Activated naive CD8-positive, alpha-beta T cell treated with anti-CD3 and anti-CD28 coated beads for 36 hours (primary cell): ENCODE results near the gene TNIP2. TPM values are rescaled to one million over a fixed set of nuclear protein-coding genes. Genes with fewer than 3 reads are reported as not detected.

Experiments
- DNase-seq: peaks from one replicate; pipeline ENCODE4 v3.0.0; 2021
- H3K27ac Mint-ChIP-seq: one replicate; pipeline ENCODE4 v1.8.0; 2022; ENCODE audit warnings: mild to moderate bottlenecking, moderate library complexity, mixed read lengths
- H3K27me3 Mint-ChIP-seq: one replicate; pipeline ENCODE4 v1.8.0; 2022; ENCODE audit warnings: mild to moderate bottlenecking, mixed read lengths
- H3K36me3 Mint-ChIP-seq: one replicate; pipeline ENCODE4 v1.8.0; 2021; ENCODE audit warnings: mild to moderate bottlenecking, mixed read lengths
- H3K4me1 Mint-ChIP-seq: one replicate; pipeline ENCODE4 v1.8.0; 2021; ENCODE audit warnings: mixed read lengths
- H3K4me3 Mint-ChIP-seq: one replicate; pipeline ENCODE4 v1.8.0; 2022; ENCODE audit warnings: mild to moderate bottlenecking, moderate library complexity, mixed read lengths
- H3K9me3 Mint-ChIP-seq: one replicate; pipeline ENCODE4 v1.8.0; 2022; ENCODE audit warnings: mixed read lengths
- total RNA-seq, 2 experiments: library from RNA; stranded (reverse); gene quantifications; one replicate each; pipeline ENCODE4 v1.2.3, GENCODE V29; 2021

TNIP2 gene
- total RNA-seq, result 10 to 100 TPM; 50.0 to 50.3 TPM

GRCh38 chr4:2755821-2756690 lies at the start of gene TNIP2:
TSS of gene TNIP2 (minus strand) at chr4:2756336. CDS start at chr4:2756289, 47 bp downstream.
- Mint-ChIP-seq H3K9me3 (no peaks in the 10 kb centered on the region), H3K27ac (peak within 1 kb of the TSS; percentile 75), H3K4me1 (peaks cover 24% of the 10 kb centered on the region), H3K36me3 (peaks cover 4% of the 10 kb centered on the region), H3K27me3 (no peaks in the 10 kb centered on the region), H3K4me3 (peak within 1 kb of the TSS; percentile 84)
- DNase-seq, result peak; percentile 82

GRCh38 chr4:2804973-2805501 lies 48.9 kb upstream of the TNIP2 start:
- no peaks in the 10 kb centered on the region for H3K9me3 Mint-ChIP-seq
- H3K27me3 Mint-ChIP-seq, result no peaks in the 10 kb centered on the region
- H3K36me3 Mint-ChIP-seq, result peaks cover 1% of the 10 kb centered on the region
- H3K4me1 Mint-ChIP-seq, result peaks cover 17% of the 10 kb centered on the region
- H3K27ac Mint-ChIP-seq, result no peak overlapping the region
- DNase-seq, result no peak
- H3K4me3 Mint-ChIP-seq, result no peak overlapping the region

- no peak for DNase-seq
- H3K27me3 Mint-ChIP-seq, result no peaks in the 10 kb centered on the region
- H3K9me3 Mint-ChIP-seq, result no peaks in the 10 kb centered on the region
- peaks cover 18% of the 10 kb centered on the region for H3K4me1 Mint-ChIP-seq
- no peak overlapping the region for H3K27ac Mint-ChIP-seq
- H3K36me3 Mint-ChIP-seq, result peaks cover 1% of the 10 kb centered on the region
- H3K4me3 Mint-ChIP-seq, result no peak overlapping the region
Observed at GRCh38 chr4:2804449-2804972, 48.4 kb upstream of the TNIP2 start.

DNA sequence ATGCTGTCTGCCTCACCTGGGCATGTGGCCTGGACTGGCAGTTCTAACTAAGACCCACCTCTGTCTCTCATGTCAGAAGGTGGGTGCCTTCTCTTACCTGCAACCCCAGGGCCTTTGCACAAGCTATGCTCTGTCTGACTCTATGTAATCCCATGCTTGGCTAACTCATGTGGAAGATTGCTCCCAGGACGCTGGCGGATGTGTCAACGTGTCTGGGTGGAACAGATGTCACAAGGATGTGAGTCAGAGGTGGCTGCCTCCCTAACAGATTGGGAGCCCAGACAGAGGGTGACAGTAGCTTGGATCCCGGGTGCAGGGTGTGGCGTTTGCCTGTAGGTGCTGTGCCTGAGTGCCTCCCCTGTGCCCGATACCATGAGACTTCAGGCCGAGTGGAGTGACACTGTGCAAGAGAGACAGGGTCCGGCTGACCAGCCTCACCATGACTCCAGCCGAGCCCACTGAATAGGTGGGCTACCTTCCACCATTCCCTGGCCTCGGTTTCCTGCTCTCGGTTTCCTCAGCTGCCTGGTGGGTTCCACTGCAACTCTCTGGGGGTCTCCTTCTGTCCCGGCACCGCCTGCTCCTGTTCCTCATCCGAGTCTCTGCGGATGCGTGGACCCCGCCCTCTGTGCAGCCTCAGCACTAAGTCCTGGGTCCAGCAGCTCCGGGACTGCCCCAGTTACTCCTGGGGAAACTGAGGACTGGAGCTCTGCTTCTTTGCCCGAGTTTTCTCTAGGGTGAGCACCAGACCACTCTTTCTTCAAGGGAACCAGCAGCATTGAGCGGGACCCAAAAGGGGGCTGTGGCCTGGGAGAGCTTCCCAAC lies 47.7 kb upstream of the TNIP2 start:
- no peak overlapping the region for H3K4me3 Mint-ChIP-seq
- no peak overlapping the region for H3K27ac Mint-ChIP-seq
- no peak for DNase-seq
- H3K27me3 Mint-ChIP-seq, result no peaks in the 10 kb centered on the region
- peaks cover 4% of the 10 kb centered on the region for H3K36me3 Mint-ChIP-seq
- H3K4me1 Mint-ChIP-seq, result peaks cover 22% of the 10 kb centered on the region
- H3K9me3 Mint-ChIP-seq, result no peaks in the 10 kb centered on the region

DNA sequence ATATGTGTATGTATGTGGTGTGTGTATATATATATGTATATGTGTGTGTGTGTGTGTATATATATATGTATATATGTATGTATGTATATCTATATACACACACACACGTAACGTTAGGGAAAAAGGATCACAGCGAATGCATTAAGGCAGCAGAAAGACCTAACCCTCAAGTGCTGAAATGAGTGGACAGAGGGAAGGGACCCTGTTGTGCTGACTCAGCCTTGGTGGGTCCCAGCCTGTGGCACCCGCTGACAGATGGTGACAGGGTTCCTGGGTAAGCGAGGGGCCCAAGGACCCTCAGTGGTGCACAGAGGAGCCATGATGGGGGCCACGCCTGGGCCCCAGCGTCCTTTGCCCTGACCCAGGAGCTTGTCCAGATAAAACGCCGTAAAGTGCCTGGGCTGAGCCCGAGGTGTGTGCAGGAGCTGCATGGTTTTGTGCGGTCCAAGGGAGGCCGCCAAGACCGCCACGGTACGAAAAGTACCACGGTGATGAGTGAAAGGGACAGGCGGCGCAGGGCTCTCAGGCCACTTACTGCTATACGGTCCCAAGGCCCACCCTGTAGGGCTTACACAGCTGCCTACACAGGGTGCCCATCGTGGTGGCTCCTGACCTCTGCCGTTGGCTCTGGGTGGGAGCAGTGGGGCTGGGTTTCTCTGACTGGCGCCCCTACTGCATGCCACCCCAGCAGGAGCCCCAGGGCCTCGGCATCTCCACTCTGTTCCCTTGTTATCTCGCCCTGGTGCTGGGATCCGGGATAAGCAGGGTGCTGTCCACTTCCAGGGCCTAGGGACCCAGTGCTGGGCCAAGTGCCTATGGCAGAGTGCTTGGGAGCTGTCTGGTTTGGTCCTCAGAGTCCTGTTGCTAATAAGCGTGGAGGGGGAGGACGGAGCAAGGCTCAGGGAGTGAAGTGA lies 46.7 kb upstream of the TNIP2 start:
- no peaks in the 10 kb centered on the region for H3K9me3 Mint-ChIP-seq
- no peak for DNase-seq
- peaks cover 32% of the 10 kb centered on the region for H3K4me1 Mint-ChIP-seq
- no peak overlapping the region for H3K4me3 Mint-ChIP-seq
- H3K27me3 Mint-ChIP-seq, result no peaks in the 10 kb centered on the region
- peaks cover 4% of the 10 kb centered on the region for H3K36me3 Mint-ChIP-seq
- no peak overlapping the region for H3K27ac Mint-ChIP-seq

DNA sequence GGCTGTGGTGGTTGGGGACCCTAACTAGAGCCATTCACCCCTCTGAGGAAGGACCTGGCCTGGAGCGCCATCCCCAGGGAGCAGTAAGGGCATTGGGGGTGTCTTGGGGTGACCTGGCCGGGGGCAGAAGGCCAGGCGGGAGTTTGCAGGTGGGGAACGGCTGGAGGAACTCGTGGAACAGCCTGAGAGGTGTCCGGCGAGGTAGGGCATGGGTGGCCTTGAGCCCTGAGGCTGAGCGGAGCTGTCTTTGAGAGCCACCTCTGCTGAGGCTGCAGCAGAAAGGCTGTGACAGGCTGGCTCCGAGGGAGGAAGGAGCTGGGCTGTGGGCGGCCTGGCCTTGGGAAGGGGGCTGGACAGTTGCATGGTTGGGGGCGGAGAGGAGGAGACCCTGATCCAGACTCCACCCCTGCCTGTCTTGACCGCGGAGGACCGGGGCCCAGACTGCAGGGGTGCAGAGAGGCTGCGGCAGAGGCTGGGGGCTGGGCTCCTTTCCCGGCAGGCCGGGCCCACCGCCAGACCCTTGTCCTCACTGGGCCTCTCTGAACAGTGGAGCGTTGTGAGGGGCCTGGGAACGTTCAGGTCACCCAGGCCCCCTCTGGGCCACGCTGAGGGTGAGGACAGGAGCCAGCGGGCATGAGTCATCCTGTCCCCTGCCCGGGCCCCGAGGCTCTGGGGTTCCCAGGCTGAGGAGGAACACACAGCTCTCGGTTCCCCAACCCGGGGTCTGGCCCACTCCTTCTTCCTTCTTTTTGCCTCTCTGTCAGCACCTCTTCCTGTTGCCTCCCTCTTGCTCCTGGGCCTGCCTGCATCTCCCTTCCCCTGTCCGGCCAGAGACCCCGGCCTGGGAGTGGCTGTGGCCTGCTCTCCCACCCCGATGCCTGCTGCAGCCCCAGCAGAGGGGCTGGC lies 44.8 kb upstream of the TNIP2 start:
- Mint-ChIP-seq H3K27me3 (no peaks in the 10 kb centered on the region), H3K27ac (peak overlapping the region; percentile 51), H3K9me3 (no peaks in the 10 kb centered on the region), H3K4me3 (peak overlapping the region; percentile 74), H3K36me3 (peaks cover 4% of the 10 kb centered on the region), H3K4me1 (peaks cover 44% of the 10 kb centered on the region)
- DNase-seq, result peak; percentile 61

- Mint-ChIP-seq H3K4me3 (peak overlapping the region; percentile 84), H3K27ac (no peak overlapping the region), H3K4me1 (peaks cover 49% of the 10 kb centered on the region), H3K27me3 (no peaks in the 10 kb centered on the region), H3K9me3 (no peaks in the 10 kb centered on the region), H3K36me3 (peaks cover 4% of the 10 kb centered on the region)
- DNase-seq, result no peak
Observed at GRCh38 chr4:2799971-2800690, 44.0 kb upstream of the TNIP2 start.

DNA sequence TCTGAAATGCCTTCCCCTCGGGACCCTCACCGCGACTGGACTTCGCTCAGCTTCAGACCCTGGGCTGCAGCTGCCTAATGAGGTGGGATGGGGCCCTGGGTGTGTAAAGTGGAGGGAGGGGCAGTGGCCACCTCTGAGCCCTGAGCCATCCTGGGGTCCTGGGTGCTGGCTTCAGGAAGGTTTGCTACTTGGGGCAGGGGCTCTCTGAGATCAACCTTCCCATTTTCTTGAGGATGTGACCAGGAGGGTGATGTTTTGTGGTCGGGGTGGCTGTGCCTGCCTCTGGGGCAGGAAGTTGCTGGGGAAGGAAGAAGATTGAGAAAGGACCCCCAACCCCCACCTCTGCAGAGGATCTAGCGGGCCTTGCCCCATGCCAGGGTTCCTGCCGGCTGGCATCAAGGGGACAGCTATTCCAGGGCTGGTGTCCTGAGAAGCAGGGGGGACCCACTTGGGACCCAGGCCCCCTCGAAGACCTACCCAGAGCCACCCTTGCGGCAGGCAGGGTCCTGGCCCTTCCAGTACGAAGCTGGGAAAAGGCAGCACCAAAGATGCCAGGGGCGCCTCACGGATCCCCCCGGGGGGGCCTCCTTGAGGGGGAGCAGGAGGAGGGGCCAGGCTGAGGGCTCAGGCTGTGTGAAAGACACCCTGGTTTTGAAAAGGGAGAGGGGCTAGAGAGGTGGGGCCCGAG lies 43.2 kb upstream of the TNIP2 start:
- H3K4me3 Mint-ChIP-seq, result peak overlapping the region; percentile 84
- DNase-seq, result no peak
- H3K36me3 Mint-ChIP-seq, result peaks cover 4% of the 10 kb centered on the region
- H3K27me3 Mint-ChIP-seq, result no peaks in the 10 kb centered on the region
- H3K4me1 Mint-ChIP-seq, result peaks cover 53% of the 10 kb centered on the region
- H3K27ac Mint-ChIP-seq, result peak overlapping the region; percentile 66
- no peaks in the 10 kb centered on the region for H3K9me3 Mint-ChIP-seq

GRCh38 chr4:2798399-2799223 lies 42.5 kb upstream of the TNIP2 start:
- peaks cover 4% of the 10 kb centered on the region for H3K36me3 Mint-ChIP-seq
- peaks cover 61% of the 10 kb centered on the region for H3K4me1 Mint-ChIP-seq
- peak overlapping the region; percentile 84 for H3K4me3 Mint-ChIP-seq
- no peaks in the 10 kb centered on the region for H3K27me3 Mint-ChIP-seq
- peak overlapping the region; percentile 88 for H3K27ac Mint-ChIP-seq
- peak; percentile 74 for DNase-seq
- no peaks in the 10 kb centered on the region for H3K9me3 Mint-ChIP-seq

DNA sequence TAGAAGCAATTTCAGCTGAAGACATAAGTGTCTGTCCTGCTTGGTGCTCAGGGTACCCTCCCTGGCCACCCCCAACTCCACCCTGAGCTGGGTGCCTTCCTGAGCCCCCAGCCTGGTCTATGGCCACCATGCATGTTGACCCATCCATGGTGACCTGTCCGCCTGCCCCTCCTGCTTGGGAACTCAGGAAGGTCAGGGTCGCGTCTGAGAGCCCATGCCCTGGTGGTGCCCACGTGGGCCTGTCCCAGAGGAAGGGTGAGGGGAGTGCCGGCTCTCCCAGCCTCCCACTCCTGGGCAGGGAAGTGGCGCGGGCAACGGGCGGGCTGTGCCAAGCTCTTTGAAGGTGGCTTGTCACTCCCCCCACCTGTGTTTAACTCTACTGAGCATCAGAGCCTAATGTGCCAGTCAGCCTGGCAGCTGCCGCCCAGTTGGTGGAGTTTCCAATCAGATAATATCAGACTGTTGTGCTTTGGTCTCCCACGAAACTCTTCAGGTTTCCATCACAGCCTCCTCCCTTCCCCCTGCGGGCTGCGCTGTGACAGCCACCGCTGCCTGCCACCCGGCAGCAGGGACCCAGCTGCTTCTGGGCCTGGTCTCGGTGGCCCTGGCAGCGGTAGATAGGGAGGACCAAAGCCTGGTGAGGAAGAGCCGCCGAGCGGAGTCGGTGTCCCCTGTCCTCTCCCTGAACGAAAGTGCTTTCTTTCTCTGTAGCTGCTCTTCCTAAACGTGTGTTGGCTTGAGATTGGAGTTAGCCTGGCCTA lies 41.6 kb upstream of the TNIP2 start:
- Mint-ChIP-seq H3K4me3 (peak overlapping the region; percentile 84), H3K9me3 (no peaks in the 10 kb centered on the region), H3K27ac (peak overlapping the region; percentile 88), H3K36me3 (peaks cover 4% of the 10 kb centered on the region), H3K4me1 (peaks cover 62% of the 10 kb centered on the region), H3K27me3 (no peaks in the 10 kb centered on the region)
- DNase-seq, result peak; percentile 64

- Mint-ChIP-seq H3K4me3 (no peak overlapping the region), H3K4me1 (peaks cover 62% of the 10 kb centered on the region), H3K9me3 (no peaks in the 10 kb centered on the region), H3K27ac (peak overlapping the region; percentile 88), H3K36me3 (peaks cover 4% of the 10 kb centered on the region), H3K27me3 (no peaks in the 10 kb centered on the region)
- DNase-seq, result no peak
Observed at GRCh38 chr4:2796849-2797544, 40.9 kb upstream of the TNIP2 start.
